Cardiac muscle cell (in vitro differentiated cells and primary cell): Measurements from ENCODE around the gene PRKAR1B. TPM values are rescaled to one million over a fixed set of nuclear protein-coding genes. Genes with fewer than 3 reads are reported as not detected.

Source experiments
- DNase-seq, 2 donors: peaks; one replicate each; pipeline versions ENCODE4 v3.0.0 to v3.0.0-alpha.2; 2010 to 2017; ENCODE audit warnings: low read depth in 1 of 2, low spot score in 1 of 2
- H3K27ac ChIP-seq: fragments of 200-600 bp; sonication (generic); 2 replicates; pipeline ENCODE4 v1.5.1; 2016
- H3K27me3 ChIP-seq: fragments of 200-600 bp; sonication (generic); 2 replicates; pipeline ENCODE4 v1.6.0; 2016; ENCODE audit warnings: control low read depth
- H3K36me3 ChIP-seq: fragments of 200-600 bp; sonication (generic); 2 replicates; pipeline ENCODE4 v1.5.1; 2016; ENCODE audit warnings: control low read depth
- H3K4me1 ChIP-seq: fragments of 200-600 bp; sonication (generic); 2 replicates; pipeline ENCODE4 v1.8.1; 2017; ENCODE audit warnings: low read depth, mild to moderate bottlenecking, mixed run types
- H3K4me3 ChIP-seq: fragments of 200-600 bp; sonication (generic); 2 replicates; pipeline ENCODE4 v1.5.1; 2016; ENCODE audit warnings: mild to moderate bottlenecking
- H3K9me3 ChIP-seq: fragments of 200-600 bp; sonication (generic); 2 replicates; pipeline ENCODE4 v1.5.1; 2017; ENCODE audit warnings: low read depth, mild to moderate bottlenecking, control low read depth
- CTCF ChIP-seq: IDR thresholded peaks from 2 replicates; pipeline ENCODE4 v1.5.1; 2012; ENCODE audit warnings: low read depth, mild to moderate bottlenecking, low read length
- polyA plus RNA-seq: library from polyadenylated mRNA; unstranded; fragments of >200 nt; fragmentation: Nextera tagmentation; extraction: Ambion mirVana; gene quantifications from 2 replicates; pipeline ENCODE4 v1.2.1, GENCODE V29; 2016
- total RNA-seq: library from RNA; depleted of rRNA; stranded (reverse); fragments of >200 nt; gene quantifications from 2 replicates; pipeline ENCODE4 v1.2.3, GENCODE V29; 2016

PRKAR1B gene
- total and polyA plus RNA-seq, 2 experiments from 2014 or later, result 32.8 to 40.2 TPM

- H3K27ac ChIP-seq, result no peak overlapping the region
- no peaks in the 10 kb centered on the region for H3K36me3 ChIP-seq
- no peaks in the 10 kb centered on the region for H3K27me3 ChIP-seq
- peak in 1 of 2 donors; percentile 66 for DNase-seq
- peak overlapping the region; percentile 71 for H3K4me3 ChIP-seq
- no peaks in the 10 kb centered on the region for H3K9me3 ChIP-seq
- H3K4me1 ChIP-seq, result peaks cover 23% of the 10 kb centered on the region
- TF ChIP-seq CTCF, result no peak
Observed at GRCh38 chr7:726854-727103, 302 bp downstream of the PRKAR1B start.

- Histone ChIP-seq H3K27me3 (no peaks in the 10 kb centered on the region), H3K27ac (no peak within 1 kb of the TSS), H3K4me3 (peak within 1 kb of the TSS; percentile 71), H3K9me3 (no peaks in the 10 kb centered on the region), H3K36me3 (no peaks in the 10 kb centered on the region), H3K4me1 (peaks cover 18% of the 10 kb centered on the region)
- TF ChIP-seq CTCF, result no peak
- peak; percentile 86 to 90 for DNase-seq
Observed at GRCh38 chr7:726084-726853, 812 bp downstream of the PRKAR1B start, which contains the start of gene DNAAF5. DNAAF5 (plus strand) TSS chr7:726699; CDS start chr7:726721, 22 bp downstream.

- TF ChIP-seq CTCF, result no peak
- peak in 1 of 2 donors; percentile 67 for DNase-seq
- no peaks in the 10 kb centered on the region for H3K36me3 ChIP-seq
- no peak overlapping the region for H3K4me3 ChIP-seq
- H3K9me3 ChIP-seq, result no peaks in the 10 kb centered on the region
- H3K4me1 ChIP-seq, result peaks cover 10% of the 10 kb centered on the region
- no peak overlapping the region for H3K27ac ChIP-seq
- no peaks in the 10 kb centered on the region for H3K27me3 ChIP-seq
Observed at GRCh38 chr7:725223-726005, 1.7 kb downstream of the PRKAR1B start.

GRCh38 chr7:724298-724697 is 2.8 kb downstream of the PRKAR1B start:
- H3K4me3 ChIP-seq, result no peak overlapping the region
- no peaks in the 10 kb centered on the region for H3K27me3 ChIP-seq
- no peak for DNase-seq
- H3K36me3 ChIP-seq, result no peaks in the 10 kb centered on the region
- H3K27ac ChIP-seq, result no peak overlapping the region
- no peak for TF ChIP-seq CTCF
- no peaks in the 10 kb centered on the region for H3K9me3 ChIP-seq
- peaks cover 6% of the 10 kb centered on the region for H3K4me1 ChIP-seq

GRCh38 chr7:723541-723940 is 3.5 kb downstream of the PRKAR1B start:
- H3K4me3 ChIP-seq, result no peak overlapping the region
- no peak for TF ChIP-seq CTCF
- peaks cover 6% of the 10 kb centered on the region for H3K4me1 ChIP-seq
- no peak overlapping the region for H3K27ac ChIP-seq
- H3K36me3 ChIP-seq, result no peaks in the 10 kb centered on the region
- DNase-seq, result no peak
- no peaks in the 10 kb centered on the region for H3K9me3 ChIP-seq
- H3K27me3 ChIP-seq, result no peaks in the 10 kb centered on the region
